BE2C (cell line): ENCODE measurements around the gene GPR183.

Source experiments
- DNase-seq: peaks from one replicate; pipeline ENCODE4 v3.0.0-alpha.2; 2020
- H3K27me3 ChIP-seq: fragments of 250-450 bp; sonication (Bioruptor Pico); 2 replicates; pipeline ENCODE4 v1.5.1; 2020; ENCODE audit warnings: mild to moderate bottlenecking
- H3K36me3 ChIP-seq: fragments of 250-450 bp; sonication (Bioruptor Pico); 2 replicates; pipeline ENCODE4 v1.5.1; 2020; ENCODE audit warnings: mild to moderate bottlenecking
- H3K4me1 ChIP-seq: fragments of 250-450 bp; sonication (Bioruptor Pico); 2 replicates; pipeline ENCODE4 v1.5.1; 2020
- H3K4me3 ChIP-seq: 2 replicates; pipeline ENCODE4 v1.5.1; 2011; ENCODE audit warnings: low read depth, low read length
- H3K9me3 ChIP-seq: fragments of 250-450 bp; sonication (Bioruptor Pico); 2 replicates; pipeline ENCODE4 v1.5.1; 2020
- TF ChIP-seq, protein P1 (sequence below): IDR thresholded peaks from 2 replicates; pipeline ENCODE4 v1.5.1; 2012; ENCODE audit warnings: mild to moderate bottlenecking, low read depth, low read length

Gene GPR183

DNA sequence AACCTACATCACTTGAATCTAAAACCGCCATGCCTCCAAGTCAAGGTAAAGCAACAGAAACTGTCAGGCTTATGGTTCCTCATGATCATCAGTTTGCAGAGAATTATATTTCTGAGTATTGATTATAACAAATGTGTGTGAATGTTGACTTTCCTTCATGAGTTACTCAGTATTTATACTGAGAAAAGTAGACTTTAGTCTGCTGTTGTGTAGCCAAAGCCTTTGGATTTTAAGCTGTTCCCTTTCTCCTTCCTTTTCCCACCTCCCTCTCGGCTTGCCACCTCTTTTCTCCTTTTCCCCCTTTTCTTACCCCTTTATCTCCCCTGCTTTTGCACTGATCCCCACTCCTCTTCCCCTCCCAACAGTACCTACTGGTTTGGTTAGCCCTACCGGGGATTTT, 28.4 kb downstream of the GPR183 start:
- Histone ChIP-seq H3K4me1 (no peaks in the 10 kb centered on the region), H3K4me3 (no peak overlapping the region), H3K27me3 (no peaks in the 10 kb centered on the region), H3K36me3 (peaks cover 3% of the 10 kb centered on the region; the same call in 1 of the 2 replicates), H3K9me3 (no peaks in the 10 kb centered on the region)
- TF ChIP-seq, protein P1, sequence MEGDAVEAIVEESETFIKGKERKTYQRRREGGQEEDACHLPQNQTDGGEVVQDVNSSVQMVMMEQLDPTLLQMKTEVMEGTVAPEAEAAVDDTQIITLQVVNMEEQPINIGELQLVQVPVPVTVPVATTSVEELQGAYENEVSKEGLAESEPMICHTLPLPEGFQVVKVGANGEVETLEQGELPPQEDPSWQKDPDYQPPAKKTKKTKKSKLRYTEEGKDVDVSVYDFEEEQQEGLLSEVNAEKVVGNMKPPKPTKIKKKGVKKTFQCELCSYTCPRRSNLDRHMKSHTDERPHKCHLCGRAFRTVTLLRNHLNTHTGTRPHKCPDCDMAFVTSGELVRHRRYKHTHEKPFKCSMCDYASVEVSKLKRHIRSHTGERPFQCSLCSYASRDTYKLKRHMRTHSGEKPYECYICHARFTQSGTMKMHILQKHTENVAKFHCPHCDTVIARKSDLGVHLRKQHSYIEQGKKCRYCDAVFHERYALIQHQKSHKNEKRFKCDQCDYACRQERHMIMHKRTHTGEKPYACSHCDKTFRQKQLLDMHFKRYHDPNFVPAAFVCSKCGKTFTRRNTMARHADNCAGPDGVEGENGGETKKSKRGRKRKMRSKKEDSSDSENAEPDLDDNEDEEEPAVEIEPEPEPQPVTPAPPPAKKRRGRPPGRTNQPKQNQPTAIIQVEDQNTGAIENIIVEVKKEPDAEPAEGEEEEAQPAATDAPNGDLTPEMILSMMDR, result no peak
- no peak for DNase-seq

DNA sequence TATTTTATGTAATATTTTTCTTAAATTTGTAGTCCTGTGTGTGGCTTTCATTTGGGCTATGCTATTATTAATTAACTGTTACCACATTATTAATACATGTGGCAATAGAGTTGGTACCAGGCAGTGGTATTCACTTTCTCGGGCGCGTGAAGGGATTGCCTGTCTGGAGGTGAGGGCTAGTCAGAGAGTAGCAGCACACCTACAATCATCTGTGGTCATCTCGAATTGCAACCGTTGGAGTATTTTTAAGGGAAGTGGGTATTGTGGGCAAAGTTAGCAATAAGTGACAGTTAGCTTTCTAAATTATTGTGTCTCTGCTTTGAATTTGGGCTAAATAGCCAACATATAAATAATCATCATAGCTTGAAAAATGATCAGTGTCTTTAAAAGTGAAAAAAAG, 29.0 kb downstream of the GPR183 start:
- H3K27me3 ChIP-seq, result no peaks in the 10 kb centered on the region
- H3K4me3 ChIP-seq, result no peak overlapping the region
- TF ChIP-seq, protein P1, result no peak
- H3K9me3 ChIP-seq, result no peaks in the 10 kb centered on the region
- no peak for DNase-seq
- H3K36me3 ChIP-seq, result peaks cover 3% of the 10 kb centered on the region; the same call in 1 of the 2 replicates
- H3K4me1 ChIP-seq, result no peaks in the 10 kb centered on the region

DNA sequence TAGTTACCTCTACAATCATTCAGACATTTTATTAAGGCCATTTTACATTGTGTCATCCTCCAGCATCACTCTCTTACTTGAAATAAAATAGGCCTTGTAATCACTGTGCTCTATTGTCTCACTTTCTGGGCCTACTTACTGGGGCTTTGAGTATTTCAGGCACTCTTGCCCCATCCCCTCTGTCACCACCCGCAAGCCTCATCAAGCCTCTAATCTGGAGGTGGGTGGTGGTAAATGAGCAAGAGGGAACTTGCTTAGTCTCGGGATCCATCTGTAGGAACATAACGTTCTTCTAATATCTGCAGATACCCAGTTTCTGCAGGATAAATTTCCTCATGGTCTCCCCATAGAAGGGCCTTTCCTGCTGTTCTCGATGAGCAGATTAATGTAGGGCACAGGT, 29.6 kb downstream of the GPR183 start:
- TF ChIP-seq, protein P1, result no peak
- Histone ChIP-seq H3K9me3 (no peaks in the 10 kb centered on the region), H3K27me3 (no peaks in the 10 kb centered on the region), H3K4me3 (no peak overlapping the region), H3K36me3 (peaks cover 3% of the 10 kb centered on the region; the same call in 1 of the 2 replicates), H3K4me1 (no peaks in the 10 kb centered on the region)
- DNase-seq, result no peak

DNA sequence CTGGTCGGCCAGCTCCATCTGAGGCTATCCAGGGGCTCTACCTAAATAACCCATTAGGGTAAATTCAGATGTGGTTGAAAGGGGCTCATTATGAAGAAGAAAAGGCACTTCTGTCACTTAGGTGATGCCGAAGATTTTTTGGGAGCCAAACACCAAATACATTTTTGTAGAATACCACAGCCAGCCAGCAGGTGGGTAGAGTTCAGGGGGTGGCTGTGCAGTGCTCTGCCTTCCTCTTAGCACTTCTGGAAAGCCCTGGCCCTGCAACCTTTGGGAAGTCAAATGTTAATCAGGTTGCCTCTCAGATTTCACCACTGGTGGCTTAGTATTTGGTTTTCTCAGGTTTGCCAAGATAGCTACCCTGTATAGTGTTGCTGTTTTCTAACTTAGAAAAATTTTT, 30.5 kb downstream of the GPR183 start:
- DNase-seq, result no peak
- H3K27me3 ChIP-seq, result no peaks in the 10 kb centered on the region
- no peaks in the 10 kb centered on the region for H3K9me3 ChIP-seq
- no peak overlapping the region for H3K4me3 ChIP-seq
- peaks cover 3% of the 10 kb centered on the region; the same call in 1 of the 2 replicates for H3K36me3 ChIP-seq
- TF ChIP-seq, protein P1, result no peak
- no peaks in the 10 kb centered on the region for H3K4me1 ChIP-seq

DNA sequence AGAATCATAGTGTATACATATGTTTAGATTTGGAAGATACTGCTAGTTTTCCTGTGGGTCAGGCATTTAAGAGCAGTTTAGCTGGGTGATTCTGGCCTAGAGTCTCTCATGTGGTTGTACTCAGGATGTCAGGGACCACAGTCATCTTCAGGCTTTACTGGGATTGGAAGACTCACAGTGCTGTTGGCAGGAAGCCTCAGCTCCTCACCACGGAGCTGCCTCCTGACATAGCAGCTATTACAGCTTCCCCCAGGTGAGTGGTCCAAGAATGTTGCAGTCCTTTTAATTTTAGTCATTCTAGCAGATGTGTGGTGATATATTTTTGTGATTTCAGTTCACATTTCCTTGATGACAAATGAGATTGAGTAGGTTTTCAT, 32.1 kb downstream of the GPR183 start:
- Histone ChIP-seq H3K27me3 (no peaks in the 10 kb centered on the region), H3K36me3 (peaks cover 3% of the 10 kb centered on the region; the same call in 1 of the 2 replicates), H3K9me3 (no peaks in the 10 kb centered on the region), H3K4me1 (no peaks in the 10 kb centered on the region), H3K4me3 (no peak overlapping the region)
- TF ChIP-seq, protein P1, result no peak
- no peak for DNase-seq

DNA sequence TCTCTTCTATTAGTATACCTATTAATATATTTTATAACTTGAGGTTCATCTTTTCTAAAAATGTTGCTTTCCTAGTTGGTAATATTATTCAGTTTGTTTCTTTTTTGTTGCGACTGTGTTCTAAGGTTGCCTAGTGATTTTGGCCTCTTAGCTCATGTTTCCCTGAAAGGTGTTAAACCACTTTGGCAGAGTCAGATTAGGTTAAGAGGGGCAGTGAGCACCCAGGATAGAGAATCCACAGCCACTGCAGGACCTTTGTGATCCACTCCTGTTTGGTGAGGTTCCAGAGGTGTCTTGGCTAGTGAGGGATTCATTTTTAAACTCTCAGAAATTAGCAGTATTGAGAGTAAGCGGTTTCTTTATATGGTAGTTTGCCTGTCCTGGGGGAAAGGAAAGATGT, 34.1 kb downstream of the GPR183 start:
- TF ChIP-seq, protein P1, result no peak
- no peak overlapping the region for H3K4me3 ChIP-seq

More for the DNA sequence above, 34.1 kb downstream of the GPR183 start:
- DNase-seq, result no peak
- no peaks in the 10 kb centered on the region for H3K27me3 ChIP-seq
- H3K9me3 ChIP-seq, result no peaks in the 10 kb centered on the region
- H3K4me1 ChIP-seq, result no peaks in the 10 kb centered on the region
- peaks cover 3% of the 10 kb centered on the region; the same call in 1 of the 2 replicates for H3K36me3 ChIP-seq
